ENCODE results near the gene FAM114A1.
"Not testable (repeated sequence)": the region's sequence is repeated elsewhere in the genome, so short reads cannot be mapped to it uniquely, and the experiment has no call there.

Gene FAM114A1

DNA sequence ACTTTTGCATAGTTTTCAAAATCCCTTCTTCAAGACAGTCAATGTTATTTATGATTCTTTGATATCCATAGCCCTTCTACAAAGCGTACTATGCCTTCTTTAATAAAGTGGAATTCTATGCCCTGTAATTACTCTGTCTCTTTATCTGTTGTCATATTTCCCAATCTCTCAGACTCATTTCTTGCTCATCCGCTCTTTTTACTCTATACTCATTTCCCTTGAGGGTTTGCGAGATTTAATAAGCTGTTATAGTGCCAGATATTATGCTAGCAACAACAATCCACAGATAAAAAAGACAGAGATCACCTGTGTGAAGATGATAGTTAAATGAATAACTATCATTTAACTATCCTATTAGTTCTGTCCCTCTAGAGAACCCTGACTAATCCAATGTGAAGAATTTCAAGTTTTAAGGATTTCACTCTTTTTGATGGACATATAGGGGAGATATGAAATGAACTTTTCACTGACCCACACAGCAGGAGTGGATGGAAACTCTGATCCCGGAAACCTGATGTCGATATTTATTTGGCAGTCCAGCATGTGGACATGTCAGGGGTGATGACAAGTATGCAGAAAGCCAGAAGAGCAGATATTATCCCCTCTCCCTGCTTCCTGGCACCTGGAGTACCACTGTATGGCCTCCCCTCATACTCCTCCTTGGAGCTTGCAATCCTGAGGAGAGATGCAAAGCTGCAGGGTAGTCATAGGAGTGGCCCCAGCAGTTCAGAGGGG, 114.9 kb downstream of the FAM114A1 start:
- H3K27me3 Mint-ChIP-seq = no peaks in the 10 kb centered on the region
- H3K36me3 Mint-ChIP-seq = peaks cover 22% of the 10 kb centered on the region
- peak overlapping the region; percentile 43 for H3K27ac Mint-ChIP-seq
- H3K4me3 Mint-ChIP-seq = no peak overlapping the region
- peaks cover 37% of the 10 kb centered on the region for H3K4me1 Mint-ChIP-seq
- H3K9me3 Mint-ChIP-seq = no peaks in the 10 kb centered on the region

- H3K27ac Mint-ChIP-seq = no peak overlapping the region
- peaks cover 41% of the 10 kb centered on the region for H3K4me1 Mint-ChIP-seq
- H3K4me3 Mint-ChIP-seq = no peak overlapping the region
- no peaks in the 10 kb centered on the region for H3K9me3 Mint-ChIP-seq
- peaks cover 24% of the 10 kb centered on the region for H3K36me3 Mint-ChIP-seq
- H3K27me3 Mint-ChIP-seq = no peaks in the 10 kb centered on the region
These were observed 115.7 kb downstream of the FAM114A1 start for GRCh38 chr4:38983291-38983690.

GRCh38 chr4:38983787-38984598, 116.4 kb downstream of the FAM114A1 start:
- no peaks in the 10 kb centered on the region for H3K27me3 Mint-ChIP-seq
- H3K4me3 Mint-ChIP-seq = no peak overlapping the region
- H3K4me1 Mint-ChIP-seq = peaks cover 42% of the 10 kb centered on the region
- no peak overlapping the region for H3K27ac Mint-ChIP-seq
- H3K9me3 Mint-ChIP-seq = no peaks in the 10 kb centered on the region
- peaks cover 30% of the 10 kb centered on the region for H3K36me3 Mint-ChIP-seq

GRCh38 chr4:38985410-38986100, 117.9 kb downstream of the FAM114A1 start:
- Mint-ChIP-seq H3K9me3 (no peaks in the 10 kb centered on the region), H3K36me3 (peaks cover 29% of the 10 kb centered on the region), H3K27ac (no peak overlapping the region), H3K27me3 (no peaks in the 10 kb centered on the region), H3K4me1 (peaks cover 40% of the 10 kb centered on the region), H3K4me3 (no peak overlapping the region)

GRCh38 chr4:38987491-38987890, 119.9 kb downstream of the FAM114A1 start:
- Mint-ChIP-seq H3K9me3 (no peaks in the 10 kb centered on the region), H3K4me1 (peaks cover 28% of the 10 kb centered on the region), H3K27me3 (no peaks in the 10 kb centered on the region), H3K27ac (no peak overlapping the region), H3K36me3 (peaks cover 18% of the 10 kb centered on the region), H3K4me3 (no peak overlapping the region)

DNA sequence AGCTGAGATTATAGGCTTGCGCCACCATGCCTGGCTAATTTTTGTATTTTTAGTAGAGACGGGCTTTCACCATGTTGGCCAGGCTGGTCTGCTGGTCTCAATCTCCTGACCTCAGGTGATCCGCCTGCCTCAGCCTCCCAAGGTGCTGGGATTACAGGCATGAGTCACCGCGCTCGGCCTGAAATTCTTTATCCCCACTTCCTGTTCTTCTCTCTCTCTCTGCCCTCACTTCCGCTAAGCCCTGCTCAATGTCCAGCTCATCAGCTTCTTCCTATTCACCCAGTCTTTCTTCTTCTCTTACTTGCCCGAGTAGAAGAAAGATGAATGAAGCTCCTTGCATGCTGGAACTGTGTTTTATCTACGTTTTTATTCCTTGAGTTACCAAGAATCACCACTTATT, 120.7 kb downstream of the FAM114A1 start:
- H3K27ac Mint-ChIP-seq, H3K9me3 Mint-ChIP-seq, H3K27me3 Mint-ChIP-seq, H3K4me3 Mint-ChIP-seq: not testable (repeated sequence)
- Mint-ChIP-seq H3K4me1 (peaks cover 27% of the 10 kb centered on the region), H3K36me3 (peaks cover 14% of the 10 kb centered on the region)

DNA sequence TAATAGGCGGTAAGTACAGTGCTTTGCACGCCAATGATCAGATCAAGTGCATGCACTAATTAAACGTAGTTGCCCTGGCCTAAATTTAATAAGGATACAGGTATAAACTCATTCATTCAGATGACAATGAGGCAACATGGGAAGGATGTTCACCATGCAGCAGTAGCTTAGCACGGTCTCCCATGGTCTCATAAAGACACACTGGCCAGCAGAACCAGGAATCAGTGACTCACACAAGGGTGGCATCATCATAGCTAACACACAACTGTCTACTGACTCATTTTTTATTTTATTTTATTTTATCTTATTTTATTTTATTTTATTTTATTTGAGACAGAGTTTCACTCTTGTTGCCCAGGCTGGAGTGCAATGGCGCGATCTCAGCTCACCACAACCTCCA, 121.9 kb downstream of the FAM114A1 start:
- H3K4me3 Mint-ChIP-seq = no peak overlapping the region
- H3K27ac Mint-ChIP-seq = no peak overlapping the region
- H3K4me1 Mint-ChIP-seq = peaks cover 23% of the 10 kb centered on the region
- H3K27me3 Mint-ChIP-seq = no peaks in the 10 kb centered on the region
- H3K36me3 Mint-ChIP-seq = peaks cover 15% of the 10 kb centered on the region
- H3K9me3 Mint-ChIP-seq = no peaks in the 10 kb centered on the region

DNA sequence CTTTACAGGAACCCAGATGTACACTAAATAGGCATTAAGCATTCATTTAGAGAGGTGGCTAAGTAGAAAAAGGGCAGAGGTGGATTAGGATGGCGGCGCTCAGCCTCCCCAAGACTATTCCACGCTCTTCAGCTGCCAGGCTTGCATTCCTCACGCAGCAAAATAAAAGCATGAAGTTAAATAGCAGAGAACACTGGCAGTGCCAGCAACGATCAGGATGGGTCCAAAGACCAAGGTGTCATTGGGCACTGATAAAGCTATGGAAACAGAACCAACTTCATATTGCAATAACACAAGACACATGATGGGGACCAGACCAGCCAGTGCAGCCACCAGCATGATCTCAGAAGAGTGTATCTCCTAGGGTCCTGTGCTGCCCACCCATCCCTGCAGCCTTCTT, 122.6 kb downstream of the FAM114A1 start:
- peaks cover 15% of the 10 kb centered on the region for H3K36me3 Mint-ChIP-seq
- H3K4me3 Mint-ChIP-seq = no peak overlapping the region
- H3K27me3 Mint-ChIP-seq = no peaks in the 10 kb centered on the region
- no peak overlapping the region for H3K27ac Mint-ChIP-seq
- no peaks in the 10 kb centered on the region for H3K9me3 Mint-ChIP-seq
- peaks cover 22% of the 10 kb centered on the region for H3K4me1 Mint-ChIP-seq

DNA sequence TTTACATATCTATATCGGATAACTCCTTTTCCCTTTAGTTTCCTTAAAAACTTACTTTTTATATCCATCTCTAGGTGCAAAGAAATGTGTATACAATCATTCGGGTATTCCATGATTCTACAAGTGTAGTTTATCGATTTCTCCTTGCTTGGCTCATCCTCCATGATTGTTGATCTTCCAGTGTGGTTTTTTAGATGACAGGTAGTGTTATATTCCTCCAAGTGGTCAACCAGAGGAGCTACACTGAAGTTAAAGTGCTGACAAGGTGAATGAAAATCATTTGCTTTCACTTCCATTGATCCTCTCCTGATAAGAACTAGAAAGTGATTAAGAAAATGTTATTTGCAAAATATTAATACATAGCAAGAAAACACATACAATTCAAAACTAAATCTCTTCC, 126.1 kb downstream of the FAM114A1 start:
- no peak overlapping the region for H3K4me3 Mint-ChIP-seq

GRCh38 chr4:38994135-38994534, 126.5 kb downstream of the FAM114A1 start:
- peaks cover under 1% of the 10 kb centered on the region for H3K4me1 Mint-ChIP-seq
- H3K9me3 Mint-ChIP-seq = no peaks in the 10 kb centered on the region
- H3K4me3 Mint-ChIP-seq = no peak overlapping the region
- H3K27me3 Mint-ChIP-seq = no peaks in the 10 kb centered on the region
- H3K36me3 Mint-ChIP-seq = peaks cover 6% of the 10 kb centered on the region
- no peak overlapping the region for H3K27ac Mint-ChIP-seq

More for the DNA sequence above, 126.1 kb downstream of the FAM114A1 start:
- no peaks in the 10 kb centered on the region for H3K9me3 Mint-ChIP-seq
- no peaks in the 10 kb centered on the region for H3K27me3 Mint-ChIP-seq
- no peak overlapping the region for H3K27ac Mint-ChIP-seq
- H3K36me3 Mint-ChIP-seq = peaks cover 9% of the 10 kb centered on the region
- H3K4me1 Mint-ChIP-seq = peaks cover 3% of the 10 kb centered on the region
